ENCODE measurements around the gene KLHL29. TPM values are rescaled to one million over a fixed set of nuclear protein-coding genes. Genes with fewer than 3 reads are reported as not detected.

Gene KLHL29
- total RNA-seq, 1 experiment from 2014 or later, result 2.6 TPM

GRCh38 chr2:23420840-23421476 is 36.0 kb downstream of the KLHL29 start:
- intact Hi-C loops (cut with micrococcal nuclease), result no loop called here
- no peak overlapping the region for H3K27ac ChIP-seq (ENCODE audit: low read length)
- ChIA-PET CTCF (no interaction called here), POLR2A (ENCODE audit: unreplicated experiment) (no interaction called here)
- no peaks in the 10 kb centered on the region for H3F3A ChIP-seq (ENCODE audit: low read length, unreplicated experiment)
- no peak overlapping the region for H3K9ac ChIP-seq (ENCODE audit: low read length)
- no peak overlapping the region for H3K4me3 ChIP-seq (ENCODE audit: low read length)
- no peaks in the 10 kb centered on the region for H4K20me1 ChIP-seq (ENCODE audit: low read length)
- no peak for TF ChIP-seq EZH2 (IDR thresholded peaks at IDR 0.05; ENCODE audit: low read length, unreplicated experiment)
- TF ChIP-seq CTCF (conservative IDR thresholded peaks at IDR 0.05; ENCODE audit: low read depth, low read length), result no peak
- no peak for TF ChIP-seq EZH2phosphoT487 (IDR thresholded peaks at IDR 0.05; ENCODE audit: borderline replicate concordance, low read length)
- H3K27me3 ChIP-seq (ENCODE audit: low read length), result no peaks in the 10 kb centered on the region
- no peaks in the 10 kb centered on the region for H3K79me2 ChIP-seq (ENCODE audit: low read length)
- BruUV-seq (replicated peaks), result no TSS peak
- H2AFZ ChIP-seq (ENCODE audit: low read length), result no peak overlapping the region
- no peak for ATAC-seq
- H3K9me3 ChIP-seq (ENCODE audit: low read length), result no peaks in the 10 kb centered on the region
- DNase-seq, result no peak
- no peaks in the 10 kb centered on the region for H3K4me1 ChIP-seq (ENCODE audit: insufficient read depth, low read length)
- no peaks in the 10 kb centered on the region for H3K36me3 ChIP-seq (ENCODE audit: low read depth, low read length)
- no peak overlapping the region for H3K4me2 ChIP-seq (ENCODE audit: low read length)
- H3K9me2 ChIP-seq (replicated peaks; ENCODE audit: low read length), result no peaks in the 10 kb centered on the region

- Histone ChIP-seq H3K9me3 (ENCODE audit: low read length) (no peaks in the 10 kb centered on the region), H3K4me1 (ENCODE audit: insufficient read depth, low read length) (no peaks in the 10 kb centered on the region), H3K27ac (ENCODE audit: low read length) (no peak overlapping the region), H3K9ac (ENCODE audit: low read length) (no peak overlapping the region), H3K27me3 (ENCODE audit: low read length) (no peaks in the 10 kb centered on the region), H3K4me3 (ENCODE audit: low read length) (no peak overlapping the region), H3K9me2 (replicated peaks; ENCODE audit: low read length) (no peaks in the 10 kb centered on the region), H3K4me2 (ENCODE audit: low read length) (no peak overlapping the region), H3K36me3 (ENCODE audit: low read depth, low read length) (no peaks in the 10 kb centered on the region), H3K79me2 (ENCODE audit: low read length) (no peaks in the 10 kb centered on the region), H2AFZ (ENCODE audit: low read length) (no peak overlapping the region), H3F3A (ENCODE audit: low read length, unreplicated experiment) (no peaks in the 10 kb centered on the region), H4K20me1 (ENCODE audit: low read length) (no peaks in the 10 kb centered on the region)
- DNase-seq (no peak), ATAC-seq (no peak)
- POLR2A ChIA-PET (ENCODE audit: unreplicated experiment), result no interaction called here
- no TSS peak for BruUV-seq (replicated peaks)
- CTCF ChIA-PET, result no interaction called here
- intact Hi-C loops (cut with micrococcal nuclease), result no loop called here
- TF ChIP-seq CTCF (conservative IDR thresholded peaks at IDR 0.05; ENCODE audit: low read depth, low read length) (no peak), EZH2 (IDR thresholded peaks at IDR 0.05; ENCODE audit: low read length, unreplicated experiment) (no peak), EZH2phosphoT487 (IDR thresholded peaks at IDR 0.05; ENCODE audit: borderline replicate concordance, low read length) (no peak)
These were observed 37.4 kb downstream of the KLHL29 start for GRCh38 chr2:23422089-23423061.
